ENCODE data around the gene EHD1.

Gene EHD1
- 286 to 620 (median 438) reads per million in 3 donors for total RNA-seq

DNA sequence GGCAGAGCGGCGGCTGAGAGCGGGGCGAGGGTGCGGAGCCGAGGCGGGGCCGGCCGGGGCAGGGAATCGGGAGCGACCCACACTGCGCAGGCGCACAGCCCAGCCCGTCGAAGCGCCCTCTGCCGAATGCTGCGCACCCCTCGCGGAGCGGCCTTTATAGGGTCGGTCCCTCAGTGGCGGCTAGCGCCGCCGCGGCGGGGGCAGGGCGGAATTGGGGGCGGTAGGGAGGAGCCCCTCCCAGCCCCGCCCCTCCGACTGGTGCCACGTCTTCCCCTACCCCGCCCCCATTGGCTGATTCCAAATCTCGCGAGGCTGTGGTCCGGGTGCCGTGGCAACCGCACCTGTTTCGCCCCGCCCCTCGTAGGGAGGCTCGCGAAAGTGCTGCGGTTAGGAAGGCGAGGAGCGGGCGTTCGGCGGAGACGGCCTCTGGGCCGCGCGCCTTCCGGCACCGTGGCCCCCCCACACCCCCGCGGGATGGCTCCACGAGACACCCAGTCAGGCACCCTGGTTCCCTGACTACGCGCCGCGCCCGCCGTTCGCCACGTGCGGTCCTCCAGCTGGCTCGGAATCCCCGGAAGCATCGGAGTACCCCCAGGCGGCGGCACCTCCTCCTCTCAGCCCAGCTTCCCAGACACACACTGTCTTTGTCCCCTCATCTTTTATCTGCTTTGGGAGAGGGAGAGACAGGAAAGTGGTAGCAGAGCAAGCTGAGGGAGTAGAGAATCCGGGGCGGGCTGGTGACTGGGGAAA lies at the start of gene EHD1:
TSS of gene EHD1 (minus strand) at position 128 of the 750 bp plus-strand sequence. CDS start 157 bp downstream, outside the sequence.
- Histone ChIP-seq H3K27ac (ENCODE audit: insufficient read depth, low read length, poor library complexity, severe bottlenecking) (peak within 1 kb of the TSS; percentile 85), H3K36me3 (ENCODE audit: control insufficient read depth, insufficient read depth, low read length) (peaks cover 6% of the 10 kb centered on the region), H3K4me3 (ENCODE audit: insufficient read depth, low read depth, low read length, poor library complexity, severe bottlenecking) (peak within 1 kb of the TSS; percentile 95), H3K27me3 (replicated peaks; ENCODE audit: control insufficient read depth, insufficient read depth, low read length, poor library complexity, severe bottlenecking) (no peaks in the 10 kb centered on the region), H3K9me3 (ENCODE audit: control insufficient read depth, low read length) (no peaks in the 10 kb centered on the region), H3K4me1 (ENCODE audit: control insufficient read depth, insufficient read depth, low read length, poor library complexity, severe bottlenecking) (peaks cover 42% of the 10 kb centered on the region)
- peak; percentile 99 to 100 (median 100) for DNase-seq

- peaks cover 21% of the 10 kb centered on the region for H3K36me3 ChIP-seq (ENCODE audit: control insufficient read depth, insufficient read depth, low read length)
- peaks cover 16% of the 10 kb centered on the region for H3K4me1 ChIP-seq (ENCODE audit: control insufficient read depth, insufficient read depth, low read length, poor library complexity, severe bottlenecking)
- no peaks in the 10 kb centered on the region for H3K27me3 ChIP-seq (replicated peaks; ENCODE audit: control insufficient read depth, insufficient read depth, low read length, poor library complexity, severe bottlenecking)
- H3K27ac ChIP-seq (ENCODE audit: insufficient read depth, low read length, poor library complexity, severe bottlenecking): no peak overlapping the region
- no peak for DNase-seq
- H3K4me3 ChIP-seq (ENCODE audit: insufficient read depth, low read depth, low read length, poor library complexity, severe bottlenecking): no peak overlapping the region
- H3K9me3 ChIP-seq (ENCODE audit: control insufficient read depth, low read length): no peaks in the 10 kb centered on the region
Observed at GRCh38 chr11:64926689-64927088, 48.3 kb upstream of the EHD1 start.

GRCh38 chr11:64925536-64926436 lies 47.4 kb upstream of the EHD1 start:
- H3K9me3 ChIP-seq (ENCODE audit: control insufficient read depth, low read length): no peaks in the 10 kb centered on the region
- DNase-seq: no peak
- peak overlapping the region; percentile 90 for H3K4me3 ChIP-seq (ENCODE audit: insufficient read depth, low read depth, low read length, poor library complexity, severe bottlenecking)
- peaks cover 14% of the 10 kb centered on the region for H3K36me3 ChIP-seq (ENCODE audit: control insufficient read depth, insufficient read depth, low read length)
- peaks cover 16% of the 10 kb centered on the region for H3K4me1 ChIP-seq (ENCODE audit: control insufficient read depth, insufficient read depth, low read length, poor library complexity, severe bottlenecking)
- H3K27me3 ChIP-seq (replicated peaks; ENCODE audit: control insufficient read depth, insufficient read depth, low read length, poor library complexity, severe bottlenecking): no peaks in the 10 kb centered on the region
- H3K27ac ChIP-seq (ENCODE audit: insufficient read depth, low read length, poor library complexity, severe bottlenecking): no peak overlapping the region

DNA sequence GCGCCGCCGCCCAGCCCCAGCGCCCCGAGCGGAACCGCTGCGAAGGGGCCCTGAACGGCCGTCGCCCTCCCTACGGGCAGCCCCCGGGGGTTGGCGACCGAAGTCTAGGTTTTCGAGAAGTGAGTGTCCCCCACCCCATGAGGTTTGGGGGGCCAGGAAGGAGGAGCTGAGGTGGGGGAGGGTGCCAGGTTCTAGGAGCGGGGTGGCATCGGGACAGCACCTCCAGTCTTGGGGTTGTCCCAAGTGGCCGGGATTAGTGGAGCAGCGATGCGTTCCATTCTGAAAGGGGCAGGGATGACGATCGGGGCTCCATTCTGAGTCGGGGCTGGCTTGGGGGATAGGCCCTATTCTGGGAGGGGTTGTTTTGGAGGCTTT lies 46.5 kb upstream of the EHD1 start:
- DNase-seq: no peak
- H3K4me3 ChIP-seq (ENCODE audit: insufficient read depth, low read depth, low read length, poor library complexity, severe bottlenecking): peak overlapping the region; percentile 90
- no peaks in the 10 kb centered on the region for H3K27me3 ChIP-seq (replicated peaks; ENCODE audit: control insufficient read depth, insufficient read depth, low read length, poor library complexity, severe bottlenecking)
- peaks cover 5% of the 10 kb centered on the region for H3K36me3 ChIP-seq (ENCODE audit: control insufficient read depth, insufficient read depth, low read length)
- H3K27ac ChIP-seq (ENCODE audit: insufficient read depth, low read length, poor library complexity, severe bottlenecking): peak overlapping the region; percentile 85
- no peaks in the 10 kb centered on the region for H3K9me3 ChIP-seq (ENCODE audit: control insufficient read depth, low read length)
- H3K4me1 ChIP-seq (ENCODE audit: control insufficient read depth, insufficient read depth, low read length, poor library complexity, severe bottlenecking): peaks cover 16% of the 10 kb centered on the region

GRCh38 chr11:64923944-64924909 lies 45.8 kb upstream of the EHD1 start, which contains the start of gene PPP2R5B:
Gene PPP2R5B, plus strand, starts transcription at chr11:64924689. Its CDS starts 1,046 bp downstream, at chr11:64925735.
- H3K27me3 ChIP-seq (replicated peaks; ENCODE audit: control insufficient read depth, insufficient read depth, low read length, poor library complexity, severe bottlenecking): no peaks in the 10 kb centered on the region
- peaks cover 16% of the 10 kb centered on the region for H3K4me1 ChIP-seq (ENCODE audit: control insufficient read depth, insufficient read depth, low read length, poor library complexity, severe bottlenecking)

GRCh38 chr11:64923151-64923661 lies 44.8 kb upstream of the EHD1 start:
- Histone ChIP-seq H3K36me3 (ENCODE audit: control insufficient read depth, insufficient read depth, low read length) (peaks cover 2% of the 10 kb centered on the region), H3K9me3 (ENCODE audit: control insufficient read depth, low read length) (no peaks in the 10 kb centered on the region), H3K27me3 (replicated peaks; ENCODE audit: control insufficient read depth, insufficient read depth, low read length, poor library complexity, severe bottlenecking) (no peaks in the 10 kb centered on the region), H3K4me1 (ENCODE audit: control insufficient read depth, insufficient read depth, low read length, poor library complexity, severe bottlenecking) (peaks cover 16% of the 10 kb centered on the region), H3K4me3 (ENCODE audit: insufficient read depth, low read depth, low read length, poor library complexity, severe bottlenecking) (no peak overlapping the region), H3K27ac (ENCODE audit: insufficient read depth, low read length, poor library complexity, severe bottlenecking) (no peak overlapping the region)
- DNase-seq: no peak

More at GRCh38 chr11:64923944-64924909, 45.8 kb upstream of the EHD1 start, which contains the start of gene PPP2R5B:
- peak; percentile 76 to 85 (median 85) for DNase-seq
- Histone ChIP-seq H3K9me3 (ENCODE audit: control insufficient read depth, low read length) (no peaks in the 10 kb centered on the region), H3K27ac (ENCODE audit: insufficient read depth, low read length, poor library complexity, severe bottlenecking) (peak within 1 kb of the TSS; percentile 85), H3K4me3 (ENCODE audit: insufficient read depth, low read depth, low read length, poor library complexity, severe bottlenecking) (peak within 1 kb of the TSS; percentile 90), H3K36me3 (ENCODE audit: control insufficient read depth, insufficient read depth, low read length) (peaks cover 4% of the 10 kb centered on the region)

- Histone ChIP-seq H3K27me3 (replicated peaks; ENCODE audit: control insufficient read depth, insufficient read depth, low read length, poor library complexity, severe bottlenecking) (no peaks in the 10 kb centered on the region), H3K4me1 (ENCODE audit: control insufficient read depth, insufficient read depth, low read length, poor library complexity, severe bottlenecking) (peaks cover 21% of the 10 kb centered on the region), H3K4me3 (ENCODE audit: insufficient read depth, low read depth, low read length, poor library complexity, severe bottlenecking) (no peak overlapping the region), H3K36me3 (ENCODE audit: control insufficient read depth, insufficient read depth, low read length) (no peaks in the 10 kb centered on the region), H3K27ac (ENCODE audit: insufficient read depth, low read length, poor library complexity, severe bottlenecking) (no peak overlapping the region), H3K9me3 (ENCODE audit: control insufficient read depth, low read length) (no peaks in the 10 kb centered on the region)
- no peak for DNase-seq
Observed at GRCh38 chr11:64921384-64921783, 43.0 kb upstream of the EHD1 start.

GRCh38 chr11:64920124-64920523 lies 41.7 kb upstream of the EHD1 start:
- Histone ChIP-seq H3K27me3 (replicated peaks; ENCODE audit: control insufficient read depth, insufficient read depth, low read length, poor library complexity, severe bottlenecking) (no peaks in the 10 kb centered on the region), H3K36me3 (ENCODE audit: control insufficient read depth, insufficient read depth, low read length) (no peaks in the 10 kb centered on the region), H3K4me3 (ENCODE audit: insufficient read depth, low read depth, low read length, poor library complexity, severe bottlenecking) (no peak overlapping the region), H3K9me3 (ENCODE audit: control insufficient read depth, low read length) (no peaks in the 10 kb centered on the region), H3K4me1 (ENCODE audit: control insufficient read depth, insufficient read depth, low read length, poor library complexity, severe bottlenecking) (peaks cover 24% of the 10 kb centered on the region), H3K27ac (ENCODE audit: insufficient read depth, low read length, poor library complexity, severe bottlenecking) (no peak overlapping the region)
- DNase-seq: no peak

DNA sequence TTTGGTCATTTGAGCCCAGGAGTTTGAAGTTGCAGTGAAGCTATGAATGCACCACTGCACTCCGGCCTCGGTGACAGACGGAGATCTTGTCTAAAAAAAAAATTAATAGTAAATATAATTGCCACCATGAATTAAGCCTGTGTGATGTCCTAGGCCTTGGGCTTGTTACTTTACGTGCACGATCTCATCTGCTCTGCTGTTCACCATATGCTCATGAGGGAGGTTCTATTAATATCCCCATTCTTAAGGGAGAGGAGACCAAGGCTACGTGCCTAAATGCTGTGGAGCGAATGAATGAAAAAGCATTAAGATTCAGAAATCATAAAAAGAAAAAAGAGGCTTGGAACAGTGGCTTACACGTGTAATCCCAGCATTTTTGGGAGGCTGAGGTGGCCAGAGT lies 41.2 kb upstream of the EHD1 start:
- H3K27ac ChIP-seq (ENCODE audit: insufficient read depth, low read length, poor library complexity, severe bottlenecking): no peak overlapping the region
- H3K9me3 ChIP-seq (ENCODE audit: control insufficient read depth, low read length): no peaks in the 10 kb centered on the region
- no peak for DNase-seq
- no peak overlapping the region for H3K4me3 ChIP-seq (ENCODE audit: insufficient read depth, low read depth, low read length, poor library complexity, severe bottlenecking)
- no peaks in the 10 kb centered on the region for H3K27me3 ChIP-seq (replicated peaks; ENCODE audit: control insufficient read depth, insufficient read depth, low read length, poor library complexity, severe bottlenecking)
- H3K4me1 ChIP-seq (ENCODE audit: control insufficient read depth, insufficient read depth, low read length, poor library complexity, severe bottlenecking): peaks cover 21% of the 10 kb centered on the region
- no peaks in the 10 kb centered on the region for H3K36me3 ChIP-seq (ENCODE audit: control insufficient read depth, insufficient read depth, low read length)

All from effector memory CD4-positive, alpha-beta T cell (primary cell).